ENCODE data around the gene ZNHIT1.
"Not testable (repeated sequence)": the region's sequence is repeated elsewhere in the genome, so short reads cannot be mapped to it uniquely, and the experiment has no call there.

ZNHIT1 gene

DNA sequence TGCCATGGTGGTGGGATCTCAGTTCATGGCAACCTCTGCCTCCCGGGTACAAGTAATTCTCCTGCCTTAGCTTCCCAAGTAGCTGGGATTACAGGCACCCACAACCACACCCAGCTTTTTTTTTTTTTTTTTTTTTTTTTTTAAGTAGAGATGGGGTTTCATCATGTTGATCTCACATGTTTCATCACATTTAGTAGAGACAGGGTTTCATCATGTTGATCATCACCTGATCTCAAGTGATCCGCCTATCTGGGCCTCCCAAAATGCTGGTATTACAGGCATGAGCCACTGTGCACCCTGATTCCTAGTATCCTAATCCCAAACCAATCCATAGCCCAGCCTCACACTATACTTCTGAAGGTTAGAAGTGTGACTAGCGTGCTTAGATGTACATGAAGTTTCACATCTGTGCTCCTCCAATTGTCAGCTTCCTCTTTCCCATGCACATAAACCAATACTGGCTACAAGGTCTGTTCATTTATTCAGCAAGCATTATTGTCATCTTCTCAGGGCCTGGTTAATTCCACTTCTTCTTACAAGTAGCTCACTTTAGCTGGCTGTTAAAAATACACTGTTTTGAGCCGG, 31.0 kb upstream of the ZNHIT1 start:
- H3K4me3 ChIP-seq (ENCODE audit: low read depth, low read length): no peak overlapping the region

DNA sequence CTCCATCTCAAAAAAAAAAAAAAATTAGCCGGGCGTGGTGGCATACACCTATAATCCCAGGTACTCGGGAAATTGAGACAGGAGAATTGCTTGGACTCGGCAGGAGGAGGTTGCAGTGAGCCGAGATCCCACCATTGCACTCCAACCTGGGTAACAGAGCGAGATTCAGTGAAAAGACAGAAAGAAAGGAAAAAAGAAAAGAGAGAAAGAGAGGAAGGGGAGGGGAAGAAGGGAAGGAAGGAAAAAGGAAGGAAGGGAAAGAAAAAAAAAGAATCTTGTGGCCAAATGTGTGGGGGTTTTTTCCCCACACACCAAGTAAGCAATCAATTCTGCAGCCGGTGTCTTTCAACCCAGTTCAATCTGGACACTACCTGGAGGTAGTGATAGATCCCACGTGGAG, 28.9 kb upstream of the ZNHIT1 start:
- no peak overlapping the region for H3K4me3 ChIP-seq (ENCODE audit: low read depth, low read length)

DNA sequence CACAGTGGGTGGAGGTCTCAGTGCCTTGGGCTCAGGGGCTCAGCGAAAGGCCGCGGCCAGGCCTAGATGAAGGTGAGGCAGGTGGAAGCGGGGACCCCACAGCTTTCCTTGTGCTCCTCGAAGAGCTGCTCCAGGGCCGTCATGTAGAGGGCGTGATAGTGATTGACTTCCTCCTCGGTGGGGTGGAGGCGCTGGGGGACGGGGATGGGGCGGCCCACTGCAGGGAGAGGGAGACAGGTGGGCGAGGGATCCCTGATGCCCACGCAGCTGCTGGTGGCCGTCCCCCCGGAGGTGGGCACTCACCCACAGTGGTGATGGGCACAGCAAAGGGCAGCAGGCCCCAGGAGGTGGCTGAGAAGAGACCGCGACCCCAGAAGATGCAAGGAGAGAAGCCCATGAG, 22.1 kb upstream of the ZNHIT1 start:
- H3K4me3 ChIP-seq (ENCODE audit: low read depth, low read length): no peak overlapping the region

DNA sequence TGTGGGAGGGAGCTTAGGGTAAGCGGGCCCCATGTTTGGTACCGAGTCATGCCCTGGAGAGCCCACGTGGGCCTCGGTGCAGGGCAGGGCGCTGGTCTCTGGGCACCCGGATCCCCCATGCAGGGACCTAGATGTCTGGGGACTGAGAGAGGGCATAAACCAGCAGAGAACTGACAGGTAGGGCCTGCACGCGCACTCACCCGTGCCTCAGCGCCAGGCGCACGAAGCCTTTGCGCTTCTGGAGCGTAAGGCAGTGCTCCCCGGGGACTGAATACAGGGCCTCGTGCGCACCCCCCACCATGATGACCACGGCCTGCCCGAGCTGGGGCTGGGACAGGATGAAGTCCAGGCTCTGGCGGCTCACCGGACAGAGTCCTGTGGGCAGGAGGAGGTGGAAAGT, 20.0 kb upstream of the ZNHIT1 start:
- no peak overlapping the region for H3K4me3 ChIP-seq (ENCODE audit: low read depth, low read length)

DNA sequence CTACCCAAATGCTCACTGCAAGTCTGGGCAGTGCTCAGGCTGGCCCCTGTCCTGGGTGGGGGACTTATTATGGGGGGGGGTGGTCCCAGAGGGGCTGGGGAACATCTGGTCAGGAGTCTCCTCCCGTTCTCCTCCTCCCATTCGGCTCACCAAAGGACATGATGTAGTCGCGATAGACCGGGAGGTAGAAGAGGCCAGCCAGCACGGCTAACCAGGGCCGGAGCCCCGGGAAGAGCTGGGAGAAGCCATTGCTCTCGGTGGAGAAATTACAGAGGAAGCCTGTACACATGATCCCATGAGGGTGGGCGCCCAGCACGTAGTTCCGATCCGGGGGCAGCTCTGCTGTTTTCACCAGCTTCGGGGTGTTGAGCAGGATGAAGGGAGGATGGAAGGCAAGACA, 19.5 kb upstream of the ZNHIT1 start:
- no peak overlapping the region for H3K4me3 ChIP-seq (ENCODE audit: low read depth, low read length)

DNA sequence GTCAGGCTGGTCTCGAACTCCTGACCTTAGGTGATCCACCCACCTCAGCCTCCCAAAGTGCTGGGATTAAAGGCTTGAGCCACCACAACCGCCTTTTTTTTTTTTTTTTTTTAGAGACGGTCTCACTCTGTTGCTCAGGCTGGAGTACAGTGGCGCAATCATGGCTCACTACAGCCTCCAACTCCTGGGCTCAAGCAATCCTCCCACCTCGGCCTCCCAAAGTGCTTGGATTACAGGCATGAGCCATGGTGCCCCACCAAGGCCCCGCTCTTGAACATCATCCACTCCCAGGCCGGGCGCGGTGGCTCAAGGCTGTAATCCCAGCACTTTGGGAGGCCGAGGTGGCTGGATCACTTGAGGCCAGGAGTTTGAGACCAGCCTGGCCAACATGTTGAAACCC, 18.4 kb upstream of the ZNHIT1 start:
- H3K4me3 ChIP-seq (ENCODE audit: low read depth, low read length): not testable (repeated sequence)

DNA sequence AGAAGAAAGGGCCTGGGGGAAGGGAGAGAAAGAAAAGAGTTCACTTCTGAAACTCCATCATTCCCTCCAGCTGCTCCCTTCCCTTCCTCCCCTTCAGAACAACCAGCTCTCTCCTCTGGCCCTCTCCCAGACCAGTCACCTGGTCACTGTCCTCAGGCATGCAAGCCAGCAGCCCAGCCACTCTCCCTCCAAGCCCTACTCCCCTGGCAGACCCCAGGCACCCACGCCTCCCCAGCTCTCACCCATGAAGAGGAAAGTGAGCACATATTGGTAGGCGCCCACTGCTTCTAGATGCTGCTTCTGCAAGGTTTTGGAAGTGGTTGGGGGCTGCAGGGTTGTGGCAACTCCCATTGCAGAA, 17.5 kb upstream of the ZNHIT1 start:
- H3K4me3 ChIP-seq (ENCODE audit: low read depth, low read length): no peak overlapping the region

DNA sequence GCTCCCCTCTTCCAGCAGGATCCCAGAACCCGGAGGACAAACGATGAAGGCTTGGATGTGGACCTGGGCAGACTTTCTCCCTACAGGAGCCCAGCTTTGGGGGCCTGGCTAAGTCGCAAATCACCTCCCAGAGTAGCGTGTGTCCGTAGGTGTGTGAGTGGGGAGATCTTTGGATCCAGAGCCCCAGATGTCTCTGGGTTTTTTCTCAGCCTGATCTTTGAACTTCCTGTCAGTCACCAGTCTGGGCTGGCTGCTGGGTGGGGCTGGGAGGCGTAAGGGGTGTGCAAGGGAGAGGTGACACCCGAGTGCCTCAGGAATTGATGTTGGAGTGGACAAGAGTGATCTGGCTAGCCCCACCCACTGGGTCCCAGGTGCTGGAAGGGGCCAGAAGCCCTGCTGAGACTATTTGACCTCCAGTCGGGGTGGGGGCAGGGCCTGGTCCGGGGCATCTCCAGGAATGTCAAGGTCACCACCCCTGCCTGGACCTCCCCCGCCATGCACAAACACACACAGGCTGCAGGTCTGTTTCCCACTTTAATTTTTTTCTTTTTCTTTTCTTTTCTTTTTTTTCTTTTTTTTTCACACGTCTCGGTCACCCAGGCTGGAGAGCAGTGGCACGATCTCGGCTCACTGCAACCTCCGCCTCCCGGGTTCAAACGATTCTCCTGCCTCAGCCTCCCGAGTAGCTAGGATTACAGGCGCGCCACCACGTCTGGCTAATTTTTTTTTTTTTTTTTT, 16.9 kb upstream of the ZNHIT1 start, which contains the start of gene MOGAT3:
MOGAT3 (minus strand) TSS at position 175 of the 738 bp plus-strand sequence. CDS start 182 bp downstream, outside the sequence.
- H3K4me3 ChIP-seq (ENCODE audit: low read depth, low read length): peak within 1 kb of the TSS; percentile 6

DNA sequence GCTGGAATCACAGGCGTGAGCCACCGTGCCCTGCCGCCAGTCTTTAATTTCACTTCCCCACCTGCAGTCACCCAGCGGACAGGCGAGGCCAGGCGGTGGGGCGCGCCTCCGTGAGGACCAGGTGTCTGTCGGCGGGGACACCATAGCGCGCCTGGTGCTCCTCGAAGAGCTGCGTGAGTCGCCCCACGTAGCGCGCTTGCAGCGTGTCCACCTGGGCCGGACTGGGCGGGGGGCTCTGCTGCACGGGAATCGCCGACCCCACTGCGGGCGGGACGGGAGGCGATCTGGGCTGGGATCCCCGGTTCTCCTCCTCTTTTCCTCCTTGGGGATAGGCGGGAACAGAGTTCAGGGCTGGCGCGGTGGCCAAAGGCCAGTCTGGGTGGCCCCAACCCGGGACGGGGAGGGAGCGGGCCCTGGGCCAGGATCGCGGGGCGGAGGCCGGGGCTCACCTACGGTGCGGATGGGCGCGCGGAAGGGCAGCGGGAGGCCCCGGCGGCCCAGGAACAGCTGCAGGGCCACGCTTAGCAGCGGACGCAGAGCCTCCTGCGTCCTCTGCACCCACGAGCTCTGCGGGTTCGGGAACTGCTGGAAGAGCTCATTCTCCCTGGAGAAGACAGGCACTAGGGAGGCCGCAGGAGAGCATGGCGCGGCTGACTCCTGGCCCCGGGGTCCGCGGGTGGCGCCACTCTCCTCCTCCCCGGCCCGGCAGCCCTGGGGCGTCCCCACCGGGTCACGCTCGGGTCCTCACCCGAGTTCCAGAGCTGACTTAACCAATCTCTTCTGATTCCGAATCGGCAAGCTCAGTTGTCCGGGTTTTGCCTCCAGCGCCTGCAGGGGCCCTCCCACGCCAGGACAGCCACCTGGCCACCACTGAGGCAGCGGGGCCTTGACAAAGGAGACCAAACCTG, 16.0 kb upstream of the ZNHIT1 start:
- peak overlapping the region; percentile 6 for H3K4me3 ChIP-seq (ENCODE audit: low read depth, low read length)

DNA sequence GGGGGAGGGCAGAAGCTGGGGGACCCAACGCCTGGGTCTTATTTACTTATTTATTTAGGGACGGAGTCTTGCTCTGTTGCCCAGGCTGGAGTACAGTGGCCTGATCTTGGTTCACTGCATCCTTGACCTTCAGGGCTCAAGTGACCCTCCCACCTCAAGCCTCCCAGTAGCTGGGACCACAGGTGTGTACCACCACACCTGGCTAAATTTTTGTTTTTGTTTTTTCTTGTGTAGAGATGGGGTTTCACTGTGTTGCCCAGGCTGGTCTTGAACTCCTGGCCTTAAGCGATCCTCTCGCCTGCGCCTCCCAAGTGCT, 15.4 kb upstream of the ZNHIT1 start:
- no peak overlapping the region for H3K4me3 ChIP-seq (ENCODE audit: low read depth, low read length)

DNA sequence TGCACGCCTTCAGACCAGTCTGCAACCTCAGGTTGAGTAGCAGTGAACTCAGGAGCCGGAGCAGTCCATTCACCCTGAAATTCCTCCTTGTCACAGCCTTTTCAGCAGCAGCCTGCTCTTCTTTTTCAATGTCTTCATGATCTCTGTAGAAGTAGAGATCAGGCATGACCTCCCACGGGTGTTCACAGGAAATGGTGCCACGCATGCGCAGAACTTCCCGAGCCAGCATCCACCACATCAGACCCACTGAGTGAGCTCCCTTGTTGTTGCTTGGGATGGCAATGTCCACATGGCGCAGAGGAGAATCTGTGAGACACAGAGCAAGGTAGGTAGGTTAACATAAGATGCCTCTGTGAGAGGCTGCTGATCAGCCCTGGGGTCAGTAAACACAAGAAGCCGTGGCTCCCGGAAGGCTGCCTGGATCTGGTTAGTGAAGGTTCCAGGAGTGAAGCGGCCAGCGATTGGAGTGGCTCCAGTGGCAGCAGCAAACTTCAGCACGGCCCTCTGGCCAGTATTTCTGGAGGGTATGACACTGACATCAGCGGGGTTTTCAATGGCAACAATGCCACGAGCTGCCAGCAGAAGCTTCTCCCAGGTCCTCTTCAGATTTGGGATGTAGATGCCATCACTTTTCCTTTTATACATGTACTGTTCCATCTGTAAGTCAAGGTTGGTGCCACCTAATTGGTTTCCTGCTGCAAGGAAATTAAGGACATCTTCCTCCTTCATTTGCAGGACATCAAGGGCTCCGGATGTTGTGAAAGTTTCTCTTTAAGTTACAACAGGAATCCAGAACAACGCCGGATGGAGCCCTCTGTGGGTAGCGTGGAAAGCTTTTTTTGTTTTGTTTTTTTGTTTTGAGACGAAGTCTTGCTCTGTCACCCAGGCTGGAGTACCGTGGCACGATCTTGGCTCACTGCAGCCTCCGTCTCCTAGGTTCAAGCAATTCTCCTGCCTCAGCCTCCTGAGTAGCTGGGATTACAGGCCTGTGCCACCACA, 13.9 kb upstream of the ZNHIT1 start:
- not testable (repeated sequence) for H3K4me3 ChIP-seq (ENCODE audit: low read depth, low read length)

DNA sequence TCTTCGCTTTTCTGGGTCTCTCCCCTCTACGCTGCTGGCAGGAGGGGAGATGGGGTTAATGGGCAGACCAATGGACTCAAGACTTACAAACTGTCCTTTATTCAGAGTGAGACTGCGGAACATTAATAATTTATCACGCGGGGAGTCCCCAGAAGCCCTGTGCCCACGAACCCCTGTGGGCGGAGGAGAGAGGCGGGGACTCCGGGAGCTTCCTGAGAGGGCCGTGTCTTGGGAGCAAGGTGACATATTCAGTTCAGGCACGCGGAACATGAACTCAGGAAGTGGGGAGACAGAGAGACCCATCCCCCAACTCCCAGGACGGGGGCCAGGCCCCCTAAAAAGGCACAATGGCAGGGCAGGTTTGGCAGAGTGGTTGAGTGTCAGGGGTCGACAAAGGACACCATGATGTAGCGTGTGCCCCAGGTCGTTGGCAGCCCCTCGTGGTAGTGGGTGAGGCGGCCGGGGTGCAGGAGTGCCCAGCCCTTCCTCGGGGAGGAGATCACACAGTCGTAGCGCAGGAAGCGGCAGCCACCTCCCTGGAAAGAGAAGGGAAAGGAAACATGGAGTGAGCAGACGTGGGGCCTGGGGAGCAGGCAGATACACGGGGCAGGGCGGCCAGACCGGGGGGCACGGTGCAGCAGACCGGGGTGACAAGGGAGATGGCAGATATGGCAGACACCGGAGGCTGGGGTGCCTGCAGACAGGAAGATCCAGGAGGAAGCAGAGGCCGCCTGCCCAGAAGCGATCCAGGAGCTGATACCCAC, 11.9 kb upstream of the ZNHIT1 start:
- no peak overlapping the region for H3K4me3 ChIP-seq (ENCODE audit: low read depth, low read length)

DNA sequence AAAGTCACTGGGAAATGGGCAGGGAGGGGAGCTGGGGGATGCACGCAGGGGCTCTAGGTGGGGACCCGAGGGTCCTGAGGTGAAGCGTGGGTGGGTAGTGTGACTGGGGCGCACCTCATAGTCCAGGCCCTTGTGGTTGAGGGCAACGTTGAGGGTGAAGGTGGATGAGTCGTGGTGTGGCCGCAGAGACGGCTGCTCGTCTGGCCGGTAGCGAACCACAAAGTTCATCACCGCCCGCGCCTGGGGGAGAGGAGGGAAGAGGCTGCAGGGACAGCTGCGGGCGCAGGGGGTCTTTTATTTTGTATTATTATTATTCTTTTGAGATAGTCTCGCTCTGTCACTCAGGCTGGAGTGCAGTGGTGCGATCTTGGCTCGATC, 11.3 kb upstream of the ZNHIT1 start:
- no peak overlapping the region for H3K4me3 ChIP-seq (ENCODE audit: low read depth, low read length)

DNA sequence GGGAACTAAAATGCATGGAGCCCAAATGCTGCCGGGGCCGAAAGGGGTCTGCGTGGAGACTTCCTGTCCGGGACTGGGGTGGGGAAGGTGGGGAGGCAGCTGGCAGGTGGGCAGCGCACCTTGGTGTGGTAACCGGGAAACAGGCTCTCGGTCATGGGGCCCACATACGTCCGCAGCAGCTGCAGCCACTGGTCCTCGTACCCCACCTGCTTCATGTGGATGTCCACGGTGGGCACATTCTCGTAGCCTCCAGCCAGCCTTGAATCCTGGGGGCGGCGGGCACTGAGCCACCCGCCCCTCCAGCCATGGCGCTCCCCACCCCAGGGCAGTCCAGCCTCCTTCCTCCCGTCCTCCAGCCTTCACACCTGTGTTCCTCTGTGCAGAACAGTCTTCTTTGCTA, 10.5 kb upstream of the ZNHIT1 start:
- no peak overlapping the region for H3K4me3 ChIP-seq (ENCODE audit: low read depth, low read length)

DNA sequence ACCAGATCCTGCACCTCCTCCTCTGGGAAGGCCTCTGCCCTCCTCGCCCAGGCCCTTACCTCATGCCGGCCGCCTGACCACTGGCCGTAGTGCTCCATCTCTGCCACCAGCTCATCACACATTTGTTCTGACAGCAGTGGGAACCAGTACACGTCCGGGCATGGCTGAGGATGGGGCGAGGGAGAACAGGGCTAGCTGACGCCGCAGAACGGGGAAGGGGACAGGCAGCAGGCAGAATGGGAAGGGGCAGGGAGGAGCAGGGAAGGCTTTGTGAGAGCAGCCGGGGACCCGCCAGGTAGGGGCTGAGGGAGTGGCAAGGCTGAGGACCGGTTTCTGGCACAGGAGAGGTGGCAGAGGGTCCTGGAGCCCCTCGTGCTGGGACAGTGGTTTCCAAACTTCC, 9.2 kb upstream of the ZNHIT1 start:
- no peak overlapping the region for H3K4me3 ChIP-seq (ENCODE audit: low read depth, low read length)

DNA sequence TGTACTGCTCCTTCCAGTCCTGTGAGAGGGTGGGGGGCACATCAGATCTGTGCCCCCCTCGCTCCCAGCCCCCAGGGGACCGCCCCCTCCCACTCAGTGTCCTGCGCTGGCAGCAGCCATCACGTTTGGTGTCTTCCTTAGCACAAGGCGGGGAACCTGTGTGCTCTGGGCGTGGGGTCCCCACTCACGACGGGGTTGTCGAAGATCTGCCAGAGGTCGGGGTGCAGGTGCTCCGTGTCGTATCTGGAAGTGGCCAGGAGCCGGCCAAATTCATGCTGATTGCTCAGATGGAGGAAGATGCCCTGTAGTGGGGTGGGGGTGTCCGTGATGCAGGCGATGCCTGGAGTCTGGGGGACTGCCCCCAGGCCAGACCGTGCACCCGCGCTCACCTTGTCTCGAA, 7.8 kb upstream of the ZNHIT1 start:
- H3K4me3 ChIP-seq (ENCODE audit: low read depth, low read length): no peak overlapping the region

DNA sequence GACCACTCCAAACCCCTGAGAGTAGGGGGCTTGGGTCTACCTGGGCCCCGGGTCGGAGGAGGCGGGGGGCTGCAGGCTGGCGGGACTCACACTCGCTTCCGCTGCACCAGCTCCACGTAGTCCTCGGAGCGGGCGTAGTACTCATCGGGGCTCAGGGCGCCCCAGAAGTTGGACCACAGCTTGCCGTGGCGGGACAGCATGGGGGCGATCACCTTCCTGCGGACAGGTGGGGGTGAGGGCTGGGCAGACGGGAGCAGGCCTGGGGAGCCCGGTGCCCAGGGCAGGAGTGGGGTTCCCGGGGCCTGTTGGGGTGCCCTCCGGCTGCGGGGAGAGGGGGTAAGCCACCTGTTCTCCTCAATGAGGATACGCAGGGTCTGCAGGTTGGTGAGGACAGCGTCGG, 6.5 kb upstream of the ZNHIT1 start:
- no peak overlapping the region for H3K4me3 ChIP-seq (ENCODE audit: low read depth, low read length)

DNA sequence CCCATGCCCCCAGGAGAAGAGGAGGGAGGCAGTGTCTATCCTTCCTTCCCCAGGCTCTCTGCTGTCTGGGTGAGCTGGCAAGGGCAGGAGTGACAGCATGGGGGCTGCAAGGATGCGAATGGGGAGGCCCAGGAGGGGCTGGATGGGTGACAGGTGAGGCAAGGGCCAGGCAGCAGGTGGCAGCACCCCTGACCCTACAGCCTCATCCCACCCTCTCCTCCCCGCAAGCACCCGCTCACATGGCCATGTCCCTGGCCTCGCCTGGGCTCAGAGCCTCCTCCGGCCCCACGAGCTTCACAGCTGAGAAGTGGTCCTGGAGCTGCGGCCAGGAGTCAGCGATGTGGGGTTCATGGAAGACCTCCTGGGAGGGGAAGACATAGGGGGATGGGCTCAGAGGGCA, 6.0 kb upstream of the ZNHIT1 start:
- H3K4me3 ChIP-seq (ENCODE audit: low read depth, low read length): no peak overlapping the region

DNA sequence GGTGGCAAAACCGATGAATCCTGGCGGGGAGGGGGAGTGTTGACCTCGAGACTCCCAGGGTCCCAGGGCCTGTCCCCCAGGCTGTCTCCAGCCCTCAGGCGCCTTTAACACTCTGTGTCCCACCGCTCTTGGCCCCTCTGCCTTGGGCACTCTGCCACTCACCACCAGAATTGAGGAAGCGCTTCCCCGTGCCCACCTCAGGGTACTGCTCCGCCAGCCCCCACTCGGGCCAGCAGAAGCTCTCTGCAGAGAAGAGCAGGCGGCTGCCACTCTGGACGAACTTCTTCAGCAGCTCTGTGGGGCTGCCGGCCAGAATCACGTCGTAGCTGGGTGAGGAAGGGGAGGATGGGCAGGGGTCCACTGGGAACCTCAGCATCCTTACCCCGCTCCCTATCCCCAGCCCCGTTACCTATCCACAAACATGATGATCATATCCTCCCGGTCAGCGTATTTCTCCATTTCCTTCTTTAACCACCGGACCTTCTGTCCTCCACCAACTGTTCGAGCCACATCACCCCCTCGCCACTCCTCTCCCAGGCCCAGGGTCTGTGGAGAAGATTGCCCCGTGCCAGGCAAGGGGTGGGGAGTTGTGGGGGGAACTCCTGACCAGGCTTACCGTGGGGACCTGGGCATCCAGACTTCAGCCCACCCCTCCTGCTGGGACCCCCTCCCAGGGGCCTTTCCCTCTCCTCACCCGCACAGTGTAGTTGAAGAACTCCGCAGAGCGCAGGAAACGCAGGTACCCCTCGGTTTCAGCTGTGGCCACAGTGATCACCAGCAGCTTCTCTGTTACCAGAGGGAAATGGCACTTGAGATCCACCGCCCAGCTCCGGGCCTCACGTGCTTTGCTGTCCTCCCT, 1.7 kb upstream of the ZNHIT1 start:
- H3K4me3 ChIP-seq (ENCODE audit: low read depth, low read length): peak overlapping the region; percentile 83

Data from iPS-11a (cell line).